ENCODE results near the gene BICDL2. TPM values are rescaled to one million over a fixed set of nuclear protein-coding genes. Genes with fewer than 3 reads are reported as not detected.

BICDL2 gene
- total and polyA plus RNA-seq, 2 donors (not counting 3 experiments of a cell fraction or from before 2014, with no cell fraction given) = not detected

GRCh38 chr16:3058139-3059030 is 21.6 kb upstream of the BICDL2 start:
- peaks cover 9% of the 10 kb centered on the region for H3K4me1 ChIP-seq (ENCODE audit: control insufficient read depth, extremely low read depth, insufficient read depth, low read length)
- TF ChIP-seq GATA2 (IDR thresholded peaks at IDR 0.05; ENCODE audit: insufficient read depth, insufficient read length, low read depth, low read length) = no peak
- no peak for TF ChIP-seq FOS (IDR thresholded peaks at IDR 0.05; ENCODE audit: borderline replicate concordance, insufficient read depth, low read length)
- TF ChIP-seq, protein P1, sequence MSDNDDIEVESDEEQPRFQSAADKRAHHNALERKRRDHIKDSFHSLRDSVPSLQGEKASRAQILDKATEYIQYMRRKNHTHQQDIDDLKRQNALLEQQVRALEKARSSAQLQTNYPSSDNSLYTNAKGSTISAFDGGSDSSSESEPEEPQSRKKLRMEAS (IDR thresholded peaks at IDR 0.05; ENCODE audit: insufficient read depth, insufficient read length) = no peak
- TF ChIP-seq, protein P2, sequence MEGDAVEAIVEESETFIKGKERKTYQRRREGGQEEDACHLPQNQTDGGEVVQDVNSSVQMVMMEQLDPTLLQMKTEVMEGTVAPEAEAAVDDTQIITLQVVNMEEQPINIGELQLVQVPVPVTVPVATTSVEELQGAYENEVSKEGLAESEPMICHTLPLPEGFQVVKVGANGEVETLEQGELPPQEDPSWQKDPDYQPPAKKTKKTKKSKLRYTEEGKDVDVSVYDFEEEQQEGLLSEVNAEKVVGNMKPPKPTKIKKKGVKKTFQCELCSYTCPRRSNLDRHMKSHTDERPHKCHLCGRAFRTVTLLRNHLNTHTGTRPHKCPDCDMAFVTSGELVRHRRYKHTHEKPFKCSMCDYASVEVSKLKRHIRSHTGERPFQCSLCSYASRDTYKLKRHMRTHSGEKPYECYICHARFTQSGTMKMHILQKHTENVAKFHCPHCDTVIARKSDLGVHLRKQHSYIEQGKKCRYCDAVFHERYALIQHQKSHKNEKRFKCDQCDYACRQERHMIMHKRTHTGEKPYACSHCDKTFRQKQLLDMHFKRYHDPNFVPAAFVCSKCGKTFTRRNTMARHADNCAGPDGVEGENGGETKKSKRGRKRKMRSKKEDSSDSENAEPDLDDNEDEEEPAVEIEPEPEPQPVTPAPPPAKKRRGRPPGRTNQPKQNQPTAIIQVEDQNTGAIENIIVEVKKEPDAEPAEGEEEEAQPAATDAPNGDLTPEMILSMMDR (IDR thresholded peaks at IDR 0.05; ENCODE audit: extremely low read depth in 1 of 2, insufficient read depth in 1 of 2, low read depth in 1 of 2, low read length in 2 of 2) = no peak
- H3K9me3 ChIP-seq (replicated peaks; ENCODE audit: control insufficient read depth, insufficient read depth, low read length) = no peaks in the 10 kb centered on the region
- dilution Hi-C loops (cut with MboI; ENCODE audit: extremely low pct_ligation_motif_present, low sequenced_read_pairs) (no loop called here), intact Hi-C loops (cut with micrococcal nuclease) (loop anchor here (1.0 to 2.0 kb wide), 7 partner anchors 28 to 71 kb away; no protein-coding TSS in a partner anchor)
- ChIA-PET POLR2A (interaction anchor here (0.6 to 2.1 kb wide), 2 partner anchors 10 to 72 kb away, joined by 3 to 5 read pairs; no protein-coding TSS in a partner anchor), CTCF (interaction anchor here (0.6 to 2.9 kb wide), 26 partner anchors 11 to 110 kb away, joined by 3 to 113 read pairs (median 6); partner anchors contain the start of genes TNFRSF12A, ZNF205 and ZNF213)
- DNase-seq (ENCODE audit: low read depth, low spot score) (no peak), FAIRE-seq (no peak)
- H3K27me3 ChIP-seq (ENCODE audit: control insufficient read depth in 2 of 2, insufficient read depth in 2 of 2, low read length in 2 of 2) = no peaks in the 10 kb centered on the region
- peak overlapping the region; percentile 40 for H3K27ac ChIP-seq (ENCODE audit: insufficient read depth, low read depth, low read length)
- H3K4me3 ChIP-seq (replicated peaks in 1 of 3; ENCODE audit: insufficient read depth in 1 of 3, low read depth in 1 of 3, low read length in 3 of 3) = peak overlapping the region; percentile 44 to 64 (median 59)
- no peaks in the 10 kb centered on the region for H3K36me3 ChIP-seq (ENCODE audit: control insufficient read depth in 2 of 2, extremely low read depth in 1 of 2, insufficient read depth in 2 of 2, low read length in 2 of 2)
- H3K9me1 ChIP-seq (replicated peaks; ENCODE audit: control insufficient read depth, extremely low read depth, insufficient read depth, low read length) = no peaks in the 10 kb centered on the region
- H3K9ac ChIP-seq (replicated peaks; ENCODE audit: extremely low read depth, insufficient read depth, low read length) = peak overlapping the region; percentile 73
- no TSS peak for BruUV-seq (replicated peaks)
- peak overlapping the region; percentile 71 for H3K4me2 ChIP-seq (ENCODE audit: insufficient read depth, low read length)
- H4K20me1 ChIP-seq (replicated peaks; ENCODE audit: control insufficient read depth, extremely low read depth, insufficient read depth, low read length) = no peaks in the 10 kb centered on the region
- H2AFZ ChIP-seq (ENCODE audit: low read depth, low read length) = peak overlapping the region; percentile 82
- no peaks in the 10 kb centered on the region for H3K79me2 ChIP-seq (ENCODE audit: control insufficient read depth, insufficient read depth, low read length)
